Adrenal gland (tissue), 5 donors: ENCODE measurements around the gene PRRG1.

Experiments
- CTCF ChIP-seq, 6 experiments: fragments of 450-650 bp in 4 of 6; fragments of 200-600 bp in 2 of 6; sonication (generic) in 1 of 6; IDR thresholded peaks; 1 replicate in 5 of 6; 2 replicates in 1 of 6; pipeline versions ENCODE4 v1.5.1 to v1.8.0; 2016 to 2021; ENCODE audit warnings: antibody characterized with exemption in 6 of 6, mild to moderate bottlenecking in 2 of 6, moderate library complexity in 1 of 6
- POLR2A ChIP-seq, 2 donors: fragments of 450-650 bp; IDR thresholded peaks; one replicate each; pipeline ENCODE4 v1.6.1; 2017; ENCODE audit warnings: antibody characterized with exemption in 2 of 2, mild to moderate bottlenecking in 2 of 2, moderate library complexity in 1 of 2
- donor health status: DM: no; HTN: no; CAD: no.

GRCh38 chrX:37420756-37421155, 71.6 kb downstream of the PRRG1 start:
- TF ChIP-seq CTCF (IDR thresholded peaks at IDR 0.05): no peak
- no peak for TF ChIP-seq POLR2A (IDR thresholded peaks at IDR 0.05)
